ENCODE data around the gene SPATA9. TPM values are rescaled to one million over a fixed set of nuclear protein-coding genes. Genes with fewer than 3 reads are reported as not detected.
"Not testable (repeated sequence)": the region's sequence is repeated elsewhere in the genome, so short reads cannot be mapped to it uniquely, and the experiment has no call there.

The SPATA9 gene
- total RNA-seq, 1 donor = 0.54 TPM

DNA sequence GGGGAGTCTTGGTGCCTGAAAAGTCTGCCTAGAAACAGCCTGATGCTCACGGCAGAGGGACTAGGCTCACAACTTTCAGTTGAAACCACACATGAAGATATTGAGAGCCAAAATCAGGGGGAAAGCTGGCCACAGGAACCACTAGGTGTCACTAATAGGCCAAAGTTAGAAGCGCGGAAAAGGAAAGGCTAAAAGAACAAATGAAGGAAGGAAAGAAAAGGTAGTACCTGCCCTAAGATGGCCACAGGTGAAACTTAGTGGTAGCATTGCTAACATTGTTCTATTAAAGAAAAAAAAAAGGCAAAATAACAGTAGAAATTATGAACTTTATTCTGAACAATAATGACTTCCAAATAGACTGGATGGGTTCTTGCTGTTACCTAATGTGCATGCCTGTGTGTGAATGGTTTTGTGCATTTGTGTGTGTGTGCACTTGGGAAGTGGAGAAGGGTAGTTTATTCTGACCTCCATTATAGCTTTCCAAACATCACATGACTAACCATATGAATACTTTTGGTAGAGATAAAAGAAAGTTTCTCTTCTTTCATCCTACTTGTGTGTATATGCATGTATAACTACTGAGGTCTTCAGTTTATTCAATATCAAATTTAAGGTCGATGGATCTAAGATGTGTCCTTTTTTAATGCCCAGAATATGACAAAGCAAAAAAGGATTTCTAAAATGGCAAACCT, 38.3 kb downstream of the SPATA9 start:
- TF ChIP-seq, protein P1, sequence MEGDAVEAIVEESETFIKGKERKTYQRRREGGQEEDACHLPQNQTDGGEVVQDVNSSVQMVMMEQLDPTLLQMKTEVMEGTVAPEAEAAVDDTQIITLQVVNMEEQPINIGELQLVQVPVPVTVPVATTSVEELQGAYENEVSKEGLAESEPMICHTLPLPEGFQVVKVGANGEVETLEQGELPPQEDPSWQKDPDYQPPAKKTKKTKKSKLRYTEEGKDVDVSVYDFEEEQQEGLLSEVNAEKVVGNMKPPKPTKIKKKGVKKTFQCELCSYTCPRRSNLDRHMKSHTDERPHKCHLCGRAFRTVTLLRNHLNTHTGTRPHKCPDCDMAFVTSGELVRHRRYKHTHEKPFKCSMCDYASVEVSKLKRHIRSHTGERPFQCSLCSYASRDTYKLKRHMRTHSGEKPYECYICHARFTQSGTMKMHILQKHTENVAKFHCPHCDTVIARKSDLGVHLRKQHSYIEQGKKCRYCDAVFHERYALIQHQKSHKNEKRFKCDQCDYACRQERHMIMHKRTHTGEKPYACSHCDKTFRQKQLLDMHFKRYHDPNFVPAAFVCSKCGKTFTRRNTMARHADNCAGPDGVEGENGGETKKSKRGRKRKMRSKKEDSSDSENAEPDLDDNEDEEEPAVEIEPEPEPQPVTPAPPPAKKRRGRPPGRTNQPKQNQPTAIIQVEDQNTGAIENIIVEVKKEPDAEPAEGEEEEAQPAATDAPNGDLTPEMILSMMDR (IDR thresholded peaks at IDR 0.05; ENCODE audit: insufficient read depth, low read length) = peak; percentile 82
- peak; percentile 75 for DNase-seq (ENCODE audit: low read depth)
- H3K4me3 ChIP-seq (ENCODE audit: low read depth, low read length) = no peak overlapping the region

DNA sequence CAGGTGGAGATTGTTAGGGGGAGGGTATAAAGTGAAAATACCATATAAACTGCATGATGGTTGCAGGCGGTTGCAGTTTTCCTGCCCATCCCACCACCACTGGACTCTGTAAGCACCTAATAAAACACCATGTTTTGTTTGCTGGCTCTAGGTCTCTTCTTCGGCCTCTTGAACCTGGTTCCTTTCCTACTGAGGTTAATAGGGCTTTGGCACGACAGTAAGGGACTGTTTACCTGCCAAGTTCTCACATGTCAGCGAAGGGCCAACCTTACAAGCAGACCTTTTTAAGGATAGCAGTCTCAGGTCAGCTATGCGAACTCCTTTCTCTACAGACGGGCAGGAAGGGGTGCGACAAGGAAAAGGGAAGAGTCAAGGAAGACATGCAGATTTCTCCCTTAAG, 39.6 kb downstream of the SPATA9 start:
- H3K4me3 ChIP-seq (ENCODE audit: low read depth, low read length) = no peak overlapping the region
- TF ChIP-seq, protein P1 (IDR thresholded peaks at IDR 0.05; ENCODE audit: insufficient read depth, low read length) = no peak
- no peak for DNase-seq (ENCODE audit: low read depth)

DNA sequence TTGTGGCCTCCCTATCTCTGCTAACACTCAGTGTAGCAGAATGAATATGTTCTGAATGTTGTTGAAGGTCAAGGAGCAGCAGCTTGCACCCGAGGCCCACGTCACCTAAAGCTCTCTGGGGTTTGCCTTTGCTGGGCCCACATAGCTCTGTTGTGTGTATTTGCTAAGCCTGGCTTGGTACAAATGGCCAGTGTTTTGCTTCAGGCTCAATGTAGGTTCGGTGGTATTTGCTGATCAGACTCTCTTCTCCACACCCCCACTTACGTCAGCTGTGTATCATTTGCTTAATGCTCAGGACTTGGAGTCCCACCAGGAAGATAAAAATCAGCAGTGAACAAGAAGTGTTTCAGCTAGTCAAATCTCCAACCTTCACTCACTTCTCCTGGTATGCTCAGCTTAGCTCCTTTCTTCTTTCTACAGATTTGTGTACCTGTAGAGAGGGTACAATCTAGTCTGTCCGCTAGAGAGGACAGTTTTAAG, 41.0 kb downstream of the SPATA9 start:
- peak; percentile 47 for DNase-seq (ENCODE audit: low read depth)
- TF ChIP-seq, protein P1 (IDR thresholded peaks at IDR 0.05; ENCODE audit: insufficient read depth, low read length) = no peak
- no peak overlapping the region for H3K4me3 ChIP-seq (ENCODE audit: low read depth, low read length)

DNA sequence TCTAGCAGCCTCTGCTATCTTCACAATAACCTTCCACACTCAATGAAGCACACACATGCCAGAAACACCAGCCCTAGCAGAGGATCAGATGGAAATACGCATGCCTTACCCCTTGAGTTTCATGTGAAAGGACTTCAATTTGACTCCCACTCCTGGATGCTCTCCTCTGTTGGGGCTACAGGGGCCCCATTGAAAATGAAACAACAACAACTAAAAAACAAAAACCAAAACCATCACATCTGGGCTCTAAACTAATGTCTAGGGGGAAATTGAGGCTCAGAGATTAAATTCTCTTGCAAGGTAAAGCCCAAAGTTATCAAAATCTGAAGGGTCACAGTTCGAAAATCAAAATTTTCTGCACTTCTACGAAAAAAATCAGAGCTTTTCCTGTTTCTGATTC, 44.2 kb downstream of the SPATA9 start:
- no peak overlapping the region for H3K4me3 ChIP-seq (ENCODE audit: low read depth, low read length)
- TF ChIP-seq, protein P1 (IDR thresholded peaks at IDR 0.05; ENCODE audit: insufficient read depth, low read length) = no peak
- no peak for DNase-seq (ENCODE audit: low read depth)

DNA sequence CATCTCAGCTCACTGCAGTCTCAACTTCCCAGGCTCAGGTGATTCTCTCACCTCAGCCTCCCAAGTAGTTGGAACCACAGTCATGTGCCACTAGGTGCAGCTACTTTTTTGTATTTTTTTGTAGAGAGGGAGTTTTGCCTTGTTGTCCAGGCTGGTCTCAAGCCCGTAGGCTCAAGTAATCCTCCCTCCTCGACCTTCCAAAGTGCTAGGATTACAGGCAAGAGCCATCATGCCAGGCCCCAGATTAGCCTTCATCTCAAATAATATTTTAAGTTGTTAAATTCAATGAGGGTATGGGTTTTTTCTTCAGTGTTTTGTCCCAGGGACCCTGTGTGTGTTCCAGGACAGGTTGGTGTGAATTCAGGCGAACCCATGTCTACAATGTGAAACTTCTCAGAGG, 48.7 kb downstream of the SPATA9 start:
- no peak for DNase-seq (ENCODE audit: low read depth)
- TF ChIP-seq, protein P1 (IDR thresholded peaks at IDR 0.05; ENCODE audit: insufficient read depth, low read length) = no peak
- no peak overlapping the region for H3K4me3 ChIP-seq (ENCODE audit: low read depth, low read length)

DNA sequence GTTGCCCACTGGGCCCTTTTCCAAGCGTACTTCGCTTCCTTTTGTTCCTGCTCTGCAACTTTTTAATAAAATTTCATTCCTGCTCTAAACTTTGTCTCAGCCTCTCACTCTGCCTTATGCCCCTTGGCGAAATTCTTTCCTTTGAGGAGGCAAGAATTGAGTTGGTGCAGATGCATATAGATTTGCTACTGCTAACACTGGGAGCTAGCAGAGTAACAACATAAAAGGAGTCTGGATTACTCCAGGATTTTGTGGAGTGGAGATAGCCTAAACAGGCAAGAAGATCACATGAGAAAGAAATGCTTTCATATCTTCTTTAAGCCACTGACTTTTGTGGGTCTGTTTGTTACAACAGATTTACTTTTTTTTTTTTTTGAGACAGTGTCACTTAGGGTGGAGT, 49.1 kb downstream of the SPATA9 start:
- H3K4me3 ChIP-seq (ENCODE audit: low read depth, low read length) = no peak overlapping the region
- no peak for DNase-seq (ENCODE audit: low read depth)
- TF ChIP-seq, protein P1 (IDR thresholded peaks at IDR 0.05; ENCODE audit: insufficient read depth, low read length) = no peak

DNA sequence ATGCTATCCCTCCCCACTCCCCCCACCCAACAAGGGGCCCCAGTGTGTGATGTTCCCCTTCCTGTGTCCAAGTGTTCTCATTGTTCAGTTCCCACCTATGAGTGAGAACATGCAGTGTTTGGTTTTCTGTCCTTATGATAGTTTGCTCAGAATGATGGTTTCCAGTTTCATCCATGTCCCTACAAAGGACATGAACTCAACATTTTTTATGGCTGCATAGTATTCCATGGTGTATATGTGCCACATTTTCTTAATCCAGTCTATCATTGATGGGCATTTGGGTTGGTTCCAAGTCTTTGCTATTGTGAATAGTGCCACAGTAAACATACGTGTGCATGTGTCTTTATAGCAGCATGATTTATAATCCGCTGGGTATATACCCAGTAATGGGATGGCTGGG, 49.8 kb downstream of the SPATA9 start:
- not testable (repeated sequence) for DNase-seq (ENCODE audit: low read depth)

More for the DNA sequence above, 49.8 kb downstream of the SPATA9 start:
- H3K4me3 ChIP-seq (ENCODE audit: low read depth, low read length) = not testable (repeated sequence)

Measured in fibroblast of the aortic adventitia (primary cell).